ENCODE data around the gene THSD1. TPM values are rescaled to one million over a fixed set of nuclear protein-coding genes. Genes with fewer than 3 reads are reported as not detected.

The THSD1 gene
- total and polyA plus RNA-seq, 4 donors: 1.3 to 16.0 (median 6.6) TPM; not detected in 1

GRCh38 chr13:52399708-52400107 lies 6.3 kb downstream of the THSD1 start:
- Histone ChIP-seq H3K4me3 (ENCODE audit: low read length in 2 of 2) (no peak overlapping the region), H3K9me3 (ENCODE audit: control insufficient read depth, low read length) (no peaks in the 10 kb centered on the region), H3K27me3 (ENCODE audit: control insufficient read depth in 1 of 2, insufficient read depth in 2 of 2, low read length in 1 of 2) (no peaks in the 10 kb centered on the region), H3K36me3 (ENCODE audit: control insufficient read depth in 1 of 2, insufficient read depth in 2 of 2, low read length in 1 of 2) (no peaks in the 10 kb centered on the region), H3K27ac (ENCODE audit: low read depth in 1 of 2, low read length in 2 of 2) (no peak overlapping the region), H3K4me1 (ENCODE audit: control insufficient read depth in 1 of 2, insufficient read depth in 2 of 2, low read length in 2 of 2) (no peaks in the 10 kb centered on the region)
- WGBS, 2 donors: 72 to 83% methylated on average over 1 of the region's 1 CpG
- ATAC-seq (ENCODE audit: low FRiP score) (no peak), DNase-seq (no peak)
- intact Hi-C loops (cut with DNase I): no loop called here

- H3K4me3 ChIP-seq (ENCODE audit: low read length in 2 of 2): no peak overlapping the region
- intact Hi-C loops (cut with DNase I): no loop called here
- ATAC-seq (ENCODE audit: low FRiP score) (no peak), DNase-seq (no peak)
- no peak overlapping the region for H3K27ac ChIP-seq (ENCODE audit: low read depth in 1 of 2, low read length in 2 of 2)
- 51 to 54% methylated on average over 2 of the region's 2 CpGs for WGBS, 2 donors
- H3K9me3 ChIP-seq (ENCODE audit: control insufficient read depth, low read length): no peaks in the 10 kb centered on the region
- no peaks in the 10 kb centered on the region for H3K36me3 ChIP-seq (ENCODE audit: control insufficient read depth in 1 of 2, insufficient read depth in 2 of 2, low read length in 1 of 2)
- no peaks in the 10 kb centered on the region for H3K27me3 ChIP-seq (ENCODE audit: control insufficient read depth in 1 of 2, insufficient read depth in 2 of 2, low read length in 1 of 2)
- H3K4me1 ChIP-seq (ENCODE audit: control insufficient read depth in 1 of 2, insufficient read depth in 2 of 2, low read length in 2 of 2): no peaks in the 10 kb centered on the region
These were observed 6.9 kb downstream of the THSD1 start for GRCh38 chr13:52399046-52399445.

DNA sequence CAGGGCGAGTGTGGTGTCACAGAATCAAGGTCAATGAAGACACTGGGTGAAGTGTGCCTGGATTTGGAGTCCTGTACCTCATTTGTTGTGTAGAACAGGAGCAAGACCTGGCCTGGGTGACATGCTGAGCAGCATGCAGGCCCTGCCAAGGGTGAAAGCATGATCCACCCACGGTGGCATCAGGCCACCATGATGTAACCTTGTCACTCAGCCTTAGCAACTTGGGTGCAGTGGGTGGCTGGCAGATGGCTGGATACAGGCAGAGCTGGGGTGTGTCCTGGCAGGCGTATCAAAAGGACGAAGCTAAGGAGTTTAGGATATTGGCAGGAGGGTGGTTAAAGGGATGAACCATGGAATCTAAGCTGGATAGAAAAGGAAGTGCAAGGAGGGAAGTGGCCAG lies 10.3 kb downstream of the THSD1 start:
- ATAC-seq (ENCODE audit: low FRiP score): no peak
- 84 to 90% methylated on average over 4 of the region's 4 CpGs for WGBS, 2 donors
- Histone ChIP-seq H3K27ac (ENCODE audit: low read depth in 1 of 2, low read length in 2 of 2) (no peak overlapping the region), H3K27me3 (ENCODE audit: control insufficient read depth in 1 of 2, insufficient read depth in 2 of 2, low read length in 1 of 2) (no peaks in the 10 kb centered on the region), H3K36me3 (ENCODE audit: control insufficient read depth in 1 of 2, insufficient read depth in 2 of 2, low read length in 1 of 2) (no peaks in the 10 kb centered on the region), H3K4me1 (ENCODE audit: control insufficient read depth in 1 of 2, insufficient read depth in 2 of 2, low read length in 2 of 2) (no peaks in the 10 kb centered on the region), H3K4me3 (ENCODE audit: low read length in 2 of 2) (no peak overlapping the region), H3K9me3 (ENCODE audit: control insufficient read depth, low read length) (no peaks in the 10 kb centered on the region)
- intact Hi-C loops (cut with DNase I): no loop called here
- DNase-seq: no peak

- DNase-seq (no peak), ATAC-seq (ENCODE audit: low FRiP score) (no peak)
- WGBS, 2 donors: 78 to 79% methylated on average over 2 of the region's 2 CpGs
- Histone ChIP-seq H3K36me3 (ENCODE audit: control insufficient read depth in 1 of 2, insufficient read depth in 2 of 2, low read length in 1 of 2) (no peaks in the 10 kb centered on the region), H3K27ac (ENCODE audit: low read depth in 1 of 2, low read length in 2 of 2) (no peak overlapping the region), H3K27me3 (ENCODE audit: control insufficient read depth in 1 of 2, insufficient read depth in 2 of 2, low read length in 1 of 2) (no peaks in the 10 kb centered on the region), H3K4me1 (ENCODE audit: control insufficient read depth in 1 of 2, insufficient read depth in 2 of 2, low read length in 2 of 2) (no peaks in the 10 kb centered on the region), H3K9me3 (ENCODE audit: control insufficient read depth, low read length) (no peaks in the 10 kb centered on the region), H3K4me3 (ENCODE audit: low read length in 2 of 2) (no peak overlapping the region)
- intact Hi-C loops (cut with DNase I): no loop called here
These were observed 11.4 kb downstream of the THSD1 start for GRCh38 chr13:52394586-52394985.

DNA sequence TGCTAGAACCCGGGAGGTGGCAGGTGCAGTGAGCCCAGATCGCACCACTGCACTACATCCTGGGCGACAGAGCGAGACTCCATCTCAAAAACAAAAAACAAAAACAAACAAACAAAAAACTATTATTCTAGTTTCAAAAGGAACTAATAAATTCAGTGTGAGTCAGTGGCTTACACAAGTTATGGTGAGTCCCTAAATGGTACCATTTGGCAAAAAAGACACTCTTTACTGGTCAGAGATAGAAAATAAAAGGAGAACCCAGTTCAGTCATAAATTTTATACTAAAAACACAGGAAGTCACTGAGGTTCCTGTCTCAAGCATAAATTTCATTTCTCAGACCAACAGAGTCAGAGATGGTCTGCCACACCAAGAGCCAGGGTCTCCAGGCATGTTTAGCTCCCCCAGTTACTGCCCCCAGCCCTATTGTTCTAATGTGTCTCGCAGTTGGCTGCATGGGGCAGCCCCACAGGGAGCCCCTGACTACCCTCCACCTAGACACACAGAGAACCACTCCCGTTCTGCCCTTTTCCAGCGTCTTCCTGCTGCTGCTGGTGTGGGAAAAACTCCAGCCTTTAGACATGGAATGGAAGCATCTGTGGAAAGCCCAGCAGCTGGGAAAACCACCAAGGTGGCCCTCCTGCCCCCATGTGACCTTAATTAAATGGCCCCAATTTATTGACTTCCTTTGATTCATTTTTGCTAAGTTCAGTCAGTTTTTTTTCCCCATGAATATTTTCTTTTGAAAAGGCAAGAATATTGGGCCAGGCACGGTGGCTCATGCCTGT lies 12.2 kb downstream of the THSD1 start:
- no peaks in the 10 kb centered on the region for H3K27me3 ChIP-seq (ENCODE audit: control insufficient read depth in 1 of 2, insufficient read depth in 2 of 2, low read length in 1 of 2)
- H3K4me3 ChIP-seq (ENCODE audit: low read length in 2 of 2): no peak overlapping the region
- ATAC-seq (ENCODE audit: low FRiP score) (no peak), DNase-seq (no peak)
- 83 to 85% methylated on average over 8 of the region's 8 CpGs for WGBS, 2 donors
- intact Hi-C loops (cut with DNase I): no loop called here
- no peak overlapping the region for H3K27ac ChIP-seq (ENCODE audit: low read depth in 1 of 2, low read length in 2 of 2)
- no peaks in the 10 kb centered on the region for H3K9me3 ChIP-seq (ENCODE audit: control insufficient read depth, low read length)
- no peaks in the 10 kb centered on the region for H3K36me3 ChIP-seq (ENCODE audit: control insufficient read depth in 1 of 2, insufficient read depth in 2 of 2, low read length in 1 of 2)
- no peaks in the 10 kb centered on the region for H3K4me1 ChIP-seq (ENCODE audit: control insufficient read depth in 1 of 2, insufficient read depth in 2 of 2, low read length in 2 of 2)

GRCh38 chr13:52387721-52388120 lies 18.3 kb downstream of the THSD1 start:
- intact Hi-C loops (cut with DNase I): no loop called here
- no peak for ATAC-seq (ENCODE audit: low FRiP score)

DNA sequence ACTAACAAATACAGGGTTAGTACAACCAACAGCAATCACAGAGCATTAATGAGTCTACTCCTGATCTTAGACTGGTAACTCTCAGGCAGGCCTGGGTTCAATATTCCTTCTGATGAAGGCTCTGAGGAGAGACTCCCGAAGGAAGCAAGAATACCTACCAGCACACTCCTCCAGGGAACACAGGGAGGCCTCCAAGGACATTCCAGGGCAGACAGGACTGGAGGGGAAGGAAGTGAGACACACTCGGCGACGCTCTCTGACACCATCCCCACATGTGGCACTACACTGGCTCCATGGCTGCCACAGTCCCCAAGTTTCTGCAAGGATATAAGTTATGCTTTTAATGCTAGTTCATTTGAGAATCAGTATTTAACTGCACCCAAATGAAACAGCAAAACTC lies 20.1 kb downstream of the THSD1 start:
- H3K4me1 ChIP-seq (ENCODE audit: control insufficient read depth in 1 of 2, insufficient read depth in 2 of 2, low read length in 2 of 2): no peaks in the 10 kb centered on the region
- ATAC-seq (ENCODE audit: low FRiP score) (no peak), DNase-seq (no peak)
- WGBS, 2 donors: 76 to 84% methylated on average over 4 of the region's 4 CpGs
- H3K27me3 ChIP-seq (ENCODE audit: control insufficient read depth in 1 of 2, insufficient read depth in 2 of 2, low read length in 1 of 2): no peaks in the 10 kb centered on the region
- H3K9me3 ChIP-seq (ENCODE audit: control insufficient read depth, low read length): no peaks in the 10 kb centered on the region
- H3K27ac ChIP-seq (ENCODE audit: low read depth in 1 of 2, low read length in 2 of 2): no peak overlapping the region
- intact Hi-C loops (cut with DNase I): no loop called here
- H3K36me3 ChIP-seq (ENCODE audit: control insufficient read depth in 1 of 2, insufficient read depth in 2 of 2, low read length in 1 of 2): no peaks in the 10 kb centered on the region
- H3K4me3 ChIP-seq (ENCODE audit: low read length in 2 of 2): no peak overlapping the region

More at GRCh38 chr13:52387721-52388120, 18.3 kb downstream of the THSD1 start:
- no peak for DNase-seq
- H3K4me3 ChIP-seq (ENCODE audit: low read length in 2 of 2): no peak overlapping the region
- H3K4me1 ChIP-seq (ENCODE audit: control insufficient read depth in 1 of 2, insufficient read depth in 2 of 2, low read length in 2 of 2): no peaks in the 10 kb centered on the region
- H3K27ac ChIP-seq (ENCODE audit: low read depth in 1 of 2, low read length in 2 of 2): no peak overlapping the region
- H3K36me3 ChIP-seq (ENCODE audit: control insufficient read depth in 1 of 2, insufficient read depth in 2 of 2, low read length in 1 of 2): no peaks in the 10 kb centered on the region
- no peaks in the 10 kb centered on the region for H3K9me3 ChIP-seq (ENCODE audit: control insufficient read depth, low read length)
- no peaks in the 10 kb centered on the region for H3K27me3 ChIP-seq (ENCODE audit: control insufficient read depth in 1 of 2, insufficient read depth in 2 of 2, low read length in 1 of 2)

- Histone ChIP-seq H3K27ac (ENCODE audit: low read depth in 1 of 2, low read length in 2 of 2) (no peak overlapping the region), H3K4me3 (ENCODE audit: low read length in 2 of 2) (no peak overlapping the region), H3K9me3 (ENCODE audit: control insufficient read depth, low read length) (no peaks in the 10 kb centered on the region), H3K4me1 (ENCODE audit: control insufficient read depth in 1 of 2, insufficient read depth in 2 of 2, low read length in 2 of 2) (no peaks in the 10 kb centered on the region), H3K36me3 (ENCODE audit: control insufficient read depth in 1 of 2, insufficient read depth in 2 of 2, low read length in 1 of 2) (no peaks in the 10 kb centered on the region), H3K27me3 (ENCODE audit: control insufficient read depth in 1 of 2, insufficient read depth in 2 of 2, low read length in 1 of 2) (no peaks in the 10 kb centered on the region)
- 70 to 77% methylated on average over 1 of the region's 1 CpG for WGBS, 2 donors
- intact Hi-C loops (cut with DNase I): no loop called here
- ATAC-seq (ENCODE audit: low FRiP score): no peak
- DNase-seq: no peak
These were observed 22.6 kb downstream of the THSD1 start for GRCh38 chr13:52383366-52383765.

- H3K9me3 ChIP-seq (ENCODE audit: control insufficient read depth, low read length): no peaks in the 10 kb centered on the region
- peaks cover 0 to 4% of the 10 kb centered on the region in 2 donors for H3K36me3 ChIP-seq (ENCODE audit: control insufficient read depth in 1 of 2, insufficient read depth in 2 of 2, low read length in 1 of 2)
- DNase-seq (no peak), ATAC-seq (ENCODE audit: low FRiP score) (no peak)
- no peak overlapping the region for H3K4me3 ChIP-seq (ENCODE audit: low read length in 2 of 2)
- WGBS, 2 donors: 97 to 98% methylated on average over 22 of the region's 22 CpGs
- H3K4me1 ChIP-seq (ENCODE audit: control insufficient read depth in 1 of 2, insufficient read depth in 2 of 2, low read length in 2 of 2): no peaks in the 10 kb centered on the region
- H3K27ac ChIP-seq (ENCODE audit: low read depth in 1 of 2, low read length in 2 of 2): no peak overlapping the region
- no peaks in the 10 kb centered on the region for H3K27me3 ChIP-seq (ENCODE audit: control insufficient read depth in 1 of 2, insufficient read depth in 2 of 2, low read length in 1 of 2)
- intact Hi-C loops (cut with DNase I): no loop called here
These were observed 27.7 kb downstream of the THSD1 start for GRCh38 chr13:52378312-52378711.

All from aorta (tissue), 5 donors.